Measurements from ENCODE around the gene AMOTL2.

- TF ChIP-seq CTCF (IDR thresholded peaks at IDR 0.05) (no peak), POLR2AphosphoS5 (IDR thresholded peaks at IDR 0.05; ENCODE audit: low read depth, low read length) (no peak), TCF7L2 (IDR thresholded peaks at IDR 0.05; ENCODE audit: low read depth, low read length) (no peak)
These were observed 66.8 kb downstream of the AMOTL2 start for GRCh38 chr3:134307425-134307824.

Data from Panc1 (cell line).